Activated naive CD4-positive, alpha-beta T cell treated with anti-CD3 and anti-CD28 coated beads, Interleukin-2, amount 50 U/mL, for 24 hours (primary cell): ENCODE measurements around the gene ANKRD6.
A peak's percentile ranks its signal among the peaks of the same experiment; 100 is the strongest.

ENCODE experiments used
- H3K27ac Mint-ChIP-seq: one replicate; pipeline ENCODE4 v1.8.0; 2021; ENCODE audit warnings: mild to moderate bottlenecking, mixed read lengths
- H3K27me3 Mint-ChIP-seq: one replicate; pipeline ENCODE4 v1.8.0; 2021; ENCODE audit warnings: mixed read lengths
- H3K36me3 Mint-ChIP-seq: one replicate; pipeline ENCODE4 v1.8.0; 2021; ENCODE audit warnings: mixed read lengths
- H3K4me1 Mint-ChIP-seq: one replicate; pipeline ENCODE4 v1.8.0; 2021; ENCODE audit warnings: mixed read lengths
- H3K4me3 Mint-ChIP-seq: one replicate; pipeline ENCODE4 v1.8.0; 2021; ENCODE audit warnings: mild to moderate bottlenecking, mixed read lengths
- H3K9me3 Mint-ChIP-seq: one replicate; pipeline ENCODE4 v1.8.0; 2021; ENCODE audit warnings: mixed read lengths

ANKRD6 gene

GRCh38 chr6:89678531-89678930, 245.6 kb downstream of the ANKRD6 start:
- no peak overlapping the region for H3K27ac Mint-ChIP-seq
- H3K36me3 Mint-ChIP-seq, result peaks cover 15% of the 10 kb centered on the region
- H3K4me1 Mint-ChIP-seq, result no peaks in the 10 kb centered on the region
- H3K4me3 Mint-ChIP-seq, result no peak overlapping the region
- no peaks in the 10 kb centered on the region for H3K9me3 Mint-ChIP-seq
- no peaks in the 10 kb centered on the region for H3K27me3 Mint-ChIP-seq

- Mint-ChIP-seq H3K4me3 (no peak overlapping the region), H3K27me3 (no peaks in the 10 kb centered on the region), H3K4me1 (no peaks in the 10 kb centered on the region), H3K9me3 (no peaks in the 10 kb centered on the region), H3K27ac (peak overlapping the region; percentile 46), H3K36me3 (peaks cover 16% of the 10 kb centered on the region)
These were observed 246.5 kb downstream of the ANKRD6 start for GRCh38 chr6:89679215-89680120.

GRCh38 chr6:89680150-89680549, 247.2 kb downstream of the ANKRD6 start:
- Mint-ChIP-seq H3K9me3 (no peaks in the 10 kb centered on the region), H3K27ac (no peak overlapping the region), H3K36me3 (peaks cover 18% of the 10 kb centered on the region), H3K27me3 (no peaks in the 10 kb centered on the region), H3K4me1 (no peaks in the 10 kb centered on the region), H3K4me3 (no peak overlapping the region)

- Mint-ChIP-seq H3K27ac (no peak overlapping the region), H3K27me3 (no peaks in the 10 kb centered on the region), H3K4me1 (no peaks in the 10 kb centered on the region), H3K4me3 (no peak overlapping the region), H3K36me3 (peaks cover 16% of the 10 kb centered on the region), H3K9me3 (no peaks in the 10 kb centered on the region)
These were observed 247.6 kb downstream of the ANKRD6 start for GRCh38 chr6:89680551-89680950.

- Mint-ChIP-seq H3K4me1 (no peaks in the 10 kb centered on the region), H3K9me3 (no peaks in the 10 kb centered on the region), H3K27ac (no peak overlapping the region), H3K36me3 (peaks cover 10% of the 10 kb centered on the region), H3K4me3 (no peak overlapping the region), H3K27me3 (no peaks in the 10 kb centered on the region)
These were observed 249.1 kb downstream of the ANKRD6 start for GRCh38 chr6:89681983-89682564.

GRCh38 chr6:89682991-89683390, 250.0 kb downstream of the ANKRD6 start:
- no peaks in the 10 kb centered on the region for H3K4me1 Mint-ChIP-seq
- no peaks in the 10 kb centered on the region for H3K27me3 Mint-ChIP-seq
- no peak overlapping the region for H3K27ac Mint-ChIP-seq
- H3K4me3 Mint-ChIP-seq, result no peak overlapping the region
- H3K36me3 Mint-ChIP-seq, result peaks cover 12% of the 10 kb centered on the region
- H3K9me3 Mint-ChIP-seq, result no peaks in the 10 kb centered on the region
